Adrenal gland (tissue), 19 donors: ENCODE data around the gene ADAMTS7. TPM values are rescaled to one million over a fixed set of nuclear protein-coding genes. Genes with fewer than 3 reads are reported as not detected.

ENCODE experiments used
- DNase-seq, 7 donors: peaks; one replicate each; pipeline ENCODE4 v3.0.0-alpha.2; 2019 to 2020
- H3K27ac ChIP-seq, 5 donors: fragments of 200-600 bp; sonication (generic) in 4 of 5; 1 replicate in 3 of 5; 2 replicates in 2 of 5; pipeline versions ENCODE4 v1.5.1 to v1.8.0; 2016 to 2020; ENCODE audit warnings: mild to moderate bottlenecking in 1 of 5
- H3K27me3 ChIP-seq: fragments of 200-600 bp; 2 replicates; pipeline ENCODE4 v1.8.0; 2021
- H3K36me3 ChIP-seq, 2 donors: fragments of 200-600 bp; replicated peaks in 1 of 2; 1 replicate in 1 of 2; 2 replicates in 1 of 2; pipeline versions ENCODE4 v1.5.1 to v1.8.0; 2018 to 2022
- H3K4me1 ChIP-seq, 2 donors: fragments of 200-600 bp; replicated peaks in 1 of 2; 1 replicate in 1 of 2; 2 replicates in 1 of 2; pipeline versions ENCODE4 v1.5.1 to v1.8.0; 2018 to 2021
- H3K4me3 ChIP-seq, 4 donors: fragments of 200-600 bp; sonication (generic) in 3 of 4; one replicate each; pipeline ENCODE4 v1.5.1; 2016 to 2018
- H3K9me3 ChIP-seq, 3 donors: fragments of 200-600 bp; sonication (generic) in 1 of 3; replicated peaks in 1 of 3; 1 replicate in 2 of 3; 2 replicates in 1 of 3; pipeline versions ENCODE4 v1.5.1 to v1.8.0; 2016 to 2021
- CTCF ChIP-seq, 6 experiments: fragments of 450-650 bp in 4 of 6; fragments of 200-600 bp in 2 of 6; sonication (generic) in 1 of 6; IDR thresholded peaks; 1 replicate in 5 of 6; 2 replicates in 1 of 6; pipeline versions ENCODE4 v1.5.1 to v1.8.0; 2016 to 2021; ENCODE audit warnings: antibody characterized with exemption in 6 of 6, mild to moderate bottlenecking in 2 of 6, moderate library complexity in 1 of 6
- POLR2A ChIP-seq, 2 donors: fragments of 450-650 bp; IDR thresholded peaks; one replicate each; pipeline ENCODE4 v1.6.1; 2017; ENCODE audit warnings: antibody characterized with exemption in 2 of 2, mild to moderate bottlenecking in 2 of 2, moderate library complexity in 1 of 2
- WGBS, 4 donors: extraction: QIAGEN DNeasy Blood & Tissue Kit in 2 of 4; methylation state at CpG; one replicate each; pipeline versions ENCODE4 v1.1.5 to v1.1.7; 2013 to 2017; 5-methylcytosine and 5-hydroxymethylcytosine counted together
- intact Hi-C, 2 donors: fragments of 100-400 bp; cut with DNase I; formaldehyde crosslinking; loops; one replicate each; pipeline versions ENCODE4 v1.14.1 to v1.15.0; 2022 to 2023
- long read RNA-seq, 10 donors: library from polyadenylated mRNA in 3 of 10; unstranded in 2 of 10; stranded (forward) in 1 of 10; transcript quantifications; one replicate each; pipeline ENCODE4 v2.0.0 and lab custom pipeline, GENCODE V29; 2021 to 2026
- polyA plus RNA-seq, 3 donors: library from polyadenylated mRNA; stranded (reverse); fragments of 200-250 nt in 2 of 3; fragments of 350-450 nt in 1 of 3; fragmentation: Illumina TruSeq in 1 of 3; extraction: RNeasy Lipid Tissue Mini Kit (QIAGEN cat#74804) in 1 of 3; gene quantifications; one replicate each; pipeline ENCODE4 v1.2.3, GENCODE V29; 2013 to 2014
- total RNA-seq, 9 donors: library from RNA; depleted of rRNA in 4 of 9; stranded (reverse); fragments of >200 nt in 4 of 9; fragments of 120-200 nt in 1 of 9; fragmentation: NEBNext Ultra II Directional in 1 of 9; extraction: Animal tissue kit (Norgen Biotek cat#: 25700) in 1 of 9; gene quantifications; one replicate each; pipeline versions ENCODE4 v1.1.0 to v1.2.4, GENCODE V29; 2013 to 2023
- donor health status: healthy with polysubstance abuse.
- donor health status: Bipolar disorder and iron deficiency.
- donor health status: DM: yes; HTN: yes; CAD: no.
- donor health status: DM: no; HTN: no; CAD: no.
- donor health status: DM: no; HTN: no; CAD: no.
- donor health status: DM: yes; HTN: yes; CAD: no.

The ADAMTS7 gene
- 10 to 100 TPM in 4 of 9 donors, 1 to 10 TPM in 5; 2.1 to 13.5 (median 9.5) TPM for total RNA-seq
- polyA plus RNA-seq = 10 to 100 TPM in 2 of 3 donors, under 1 TPM in 1; 0.70 to 27.7 (median 15.4) TPM
- long read RNA-seq, donor 1 = 0 reads
- long read RNA-seq, donor 2 = 0 reads
- long read RNA-seq, donor 3, partial matches to known transcripts = 636 of 1,022 reads
- long read RNA-seq, donor 3, other reads (novel, unspliced or antisense) = 386 of 1,022 reads
- long read RNA-seq, donor 4, partial matches to known transcripts = 2 of 3 reads
- long read RNA-seq, donor 4, other reads (novel, unspliced or antisense) = 1 of 3 reads
- long read RNA-seq, donor 5, full-length matches to known transcripts = 3 of 16 reads
- long read RNA-seq, donor 5, partial matches to known transcripts = 10 of 16 reads
- long read RNA-seq, donor 5, other reads (novel, unspliced or antisense) = 3 of 16 reads
- long read RNA-seq, donor 6, partial matches to known transcripts = 4 of 7 reads
- long read RNA-seq, donor 6, other reads (novel, unspliced or antisense) = 3 of 7 reads
- long read RNA-seq, donor 7 = 0 reads
- long read RNA-seq, donor 8 = 0 reads
- long read RNA-seq, donor 9 = 0 reads
- long read RNA-seq, donor 10 = 0 reads

GRCh38 chr15:78811124-78811824 is at the start of gene ADAMTS7:
TSS of gene ADAMTS7 (minus strand) at chr15:78811464. CDS start at chr15:78811220, 244 bp downstream.
- Histone ChIP-seq H3K36me3 (no peaks in the 10 kb centered on the region), H3K27me3 (no peaks in the 10 kb centered on the region), H3K27ac (peak within 1 kb of the TSS in 4 of 5 donors; percentile 32 to 90 (median 66)), H3K4me3 (peak within 1 kb of the TSS in 3 of 4 donors; percentile 37 to 89 (median 73)), H3K9me3 (no peaks in the 10 kb centered on the region), H3K4me1 (peaks cover 5 to 7% of the 10 kb centered on the region in 2 donors)
- 0 to 2% (median 1%) methylated on average over 37 to 70 of the region's 73 CpGs for WGBS, 4 donors
- intact Hi-C loops = loop anchor here in 1 of 2 donors (10.0 kb wide), 1 partner anchor 46 kb away; no protein-coding TSS in a partner anchor
- peak in 1 of 2 donors; percentile 79 for TF ChIP-seq POLR2A (IDR thresholded peaks at IDR 0.05)
- TF ChIP-seq CTCF (IDR thresholded peaks at IDR 0.05) = peak; percentile 43 to 73 (median 57)
- peak; percentile 72 to 80 (median 77) for DNase-seq

- peak; percentile 67 to 94 (median 81) for DNase-seq
- Histone ChIP-seq H3K27ac (peak overlapping the region in 4 of 5 donors; percentile 41 to 88 (median 72)), H3K27me3 (no peaks in the 10 kb centered on the region), H3K4me3 (peak overlapping the region in 2 of 4 donors; percentile 18 to 64), H3K9me3 (no peaks in the 10 kb centered on the region), H3K4me1 (peaks cover 0 to 3% of the 10 kb centered on the region in 2 donors), H3K36me3 (no peaks in the 10 kb centered on the region)
- TF ChIP-seq POLR2A (IDR thresholded peaks at IDR 0.05) = peak in 1 of 2 donors; percentile 55
- peak; percentile 40 to 78 (median 62) for TF ChIP-seq CTCF (IDR thresholded peaks at IDR 0.05)
- WGBS, 4 donors = 1% methylated on average over 25 to 28 of the region's 28 CpGs
- intact Hi-C loops = no loop called here
These were observed 48.9 kb upstream of the ADAMTS7 start for GRCh38 chr15:78859971-78860719.

GRCh38 chr15:78855746-78856145 is 44.5 kb upstream of the ADAMTS7 start:
- WGBS, 4 donors = 58 to 64% (median 62%) methylated on average over 4 of the region's 4 CpGs
- intact Hi-C loops = no loop called here
- Histone ChIP-seq H3K9me3 (no peaks in the 10 kb centered on the region), H3K4me1 (peaks cover 0 to 3% of the 10 kb centered on the region in 2 donors), H3K27me3 (no peaks in the 10 kb centered on the region), H3K27ac (no peak overlapping the region), H3K36me3 (no peaks in the 10 kb centered on the region), H3K4me3 (no peak overlapping the region)
- no peak for DNase-seq
- TF ChIP-seq CTCF (IDR thresholded peaks at IDR 0.05) = no peak
- TF ChIP-seq POLR2A (IDR thresholded peaks at IDR 0.05) = no peak
